Measurements from ENCODE around the gene GJB6.

DNA sequence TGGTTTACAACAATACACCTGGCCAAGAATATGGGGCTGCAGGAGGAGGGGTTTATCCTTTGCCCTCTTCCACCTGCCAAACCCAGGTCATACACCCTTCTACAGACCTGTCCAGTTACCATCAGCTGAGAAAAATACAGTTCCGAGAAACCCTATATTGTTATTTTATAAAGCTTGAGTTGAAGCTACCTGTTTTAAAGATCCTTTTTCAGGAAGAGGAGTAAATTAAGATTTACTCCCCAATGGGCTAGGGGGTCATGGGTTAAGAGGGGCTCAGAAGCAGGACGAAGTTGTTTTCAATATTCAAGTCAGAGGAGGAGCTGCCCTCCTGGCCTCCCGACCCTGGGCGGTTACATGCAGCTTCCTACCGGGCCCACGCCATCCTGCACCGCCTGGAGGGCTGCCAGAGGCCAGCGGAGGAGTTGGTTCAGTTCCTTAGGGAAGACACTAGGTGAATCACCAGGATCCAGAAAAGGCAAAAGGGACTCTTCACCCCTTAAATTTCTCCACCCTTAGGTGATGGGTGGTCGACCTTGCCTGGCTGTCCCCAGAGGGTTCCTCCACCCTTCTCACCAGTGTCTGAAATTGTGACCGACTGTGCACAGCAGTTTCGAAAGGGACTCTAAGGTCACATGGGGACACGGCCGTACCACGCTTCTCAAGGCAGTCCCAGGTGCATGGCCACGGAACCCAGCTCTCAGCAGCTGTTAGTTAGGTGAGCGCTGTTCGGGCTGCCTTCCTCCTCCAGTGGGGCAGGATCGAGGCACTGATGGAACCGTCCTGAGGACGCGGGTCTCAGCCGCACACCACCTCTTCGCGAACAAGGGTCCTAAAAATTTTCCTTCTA is 40.6 kb downstream of the GJB6 start:
- TF ChIP-seq, protein P1, sequence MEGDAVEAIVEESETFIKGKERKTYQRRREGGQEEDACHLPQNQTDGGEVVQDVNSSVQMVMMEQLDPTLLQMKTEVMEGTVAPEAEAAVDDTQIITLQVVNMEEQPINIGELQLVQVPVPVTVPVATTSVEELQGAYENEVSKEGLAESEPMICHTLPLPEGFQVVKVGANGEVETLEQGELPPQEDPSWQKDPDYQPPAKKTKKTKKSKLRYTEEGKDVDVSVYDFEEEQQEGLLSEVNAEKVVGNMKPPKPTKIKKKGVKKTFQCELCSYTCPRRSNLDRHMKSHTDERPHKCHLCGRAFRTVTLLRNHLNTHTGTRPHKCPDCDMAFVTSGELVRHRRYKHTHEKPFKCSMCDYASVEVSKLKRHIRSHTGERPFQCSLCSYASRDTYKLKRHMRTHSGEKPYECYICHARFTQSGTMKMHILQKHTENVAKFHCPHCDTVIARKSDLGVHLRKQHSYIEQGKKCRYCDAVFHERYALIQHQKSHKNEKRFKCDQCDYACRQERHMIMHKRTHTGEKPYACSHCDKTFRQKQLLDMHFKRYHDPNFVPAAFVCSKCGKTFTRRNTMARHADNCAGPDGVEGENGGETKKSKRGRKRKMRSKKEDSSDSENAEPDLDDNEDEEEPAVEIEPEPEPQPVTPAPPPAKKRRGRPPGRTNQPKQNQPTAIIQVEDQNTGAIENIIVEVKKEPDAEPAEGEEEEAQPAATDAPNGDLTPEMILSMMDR (IDR thresholded peaks at IDR 0.05), result no peak
- TF ChIP-seq POLR2A (IDR thresholded peaks at IDR 0.05), result no peak

Data from tibial nerve (tissue), 3 donors.